Measurements from ENCODE around the gene SMIM28.

Gene SMIM28

GRCh38 chr6:138416206-138416605 is 38.5 kb downstream of the SMIM28 start:
- no peak for TF ChIP-seq CTCF (IDR thresholded peaks at IDR 0.05; ENCODE audit: poor library complexity, severe bottlenecking)
- Histone ChIP-seq H3K27ac (ENCODE audit: poor library complexity, severe bottlenecking) (no peak overlapping the region), H3K9me3 (ENCODE audit: severe bottlenecking) (no peaks in the 10 kb centered on the region), H3K27me3 (ENCODE audit: insufficient read depth, poor library complexity, severe bottlenecking) (no peaks in the 10 kb centered on the region), H3K36me3 (ENCODE audit: low read depth) (peaks cover 26% of the 10 kb centered on the region), H3K4me3 (ENCODE audit: severe bottlenecking) (no peak overlapping the region), H3K4me1 (ENCODE audit: insufficient read depth, poor library complexity, severe bottlenecking) (peaks cover 6% of the 10 kb centered on the region)
- DNase-seq (ENCODE audit: low spot score) (no peak), ATAC-seq (ENCODE audit: low read depth) (no peak)

GRCh38 chr6:138417493-138418117 is 39.9 kb downstream of the SMIM28 start:
- peaks cover 24% of the 10 kb centered on the region for H3K36me3 ChIP-seq (ENCODE audit: low read depth)
- no peak overlapping the region for H3K27ac ChIP-seq (ENCODE audit: poor library complexity, severe bottlenecking)
- H3K4me3 ChIP-seq (ENCODE audit: severe bottlenecking), result no peak overlapping the region
- ATAC-seq (ENCODE audit: low read depth) (no peak), DNase-seq (ENCODE audit: low spot score) (no peak)
- no peaks in the 10 kb centered on the region for H3K4me1 ChIP-seq (ENCODE audit: insufficient read depth, poor library complexity, severe bottlenecking)
- TF ChIP-seq CTCF (IDR thresholded peaks at IDR 0.05; ENCODE audit: poor library complexity, severe bottlenecking), result no peak
- H3K9me3 ChIP-seq (ENCODE audit: severe bottlenecking), result no peaks in the 10 kb centered on the region
- no peaks in the 10 kb centered on the region for H3K27me3 ChIP-seq (ENCODE audit: insufficient read depth, poor library complexity, severe bottlenecking)

GRCh38 chr6:138418118-138418742 is 40.5 kb downstream of the SMIM28 start:
- Histone ChIP-seq H3K27ac (ENCODE audit: poor library complexity, severe bottlenecking) (no peak overlapping the region), H3K4me3 (ENCODE audit: severe bottlenecking) (no peak overlapping the region), H3K27me3 (ENCODE audit: insufficient read depth, poor library complexity, severe bottlenecking) (no peaks in the 10 kb centered on the region), H3K36me3 (ENCODE audit: low read depth) (peaks cover 19% of the 10 kb centered on the region), H3K9me3 (ENCODE audit: severe bottlenecking) (no peaks in the 10 kb centered on the region), H3K4me1 (ENCODE audit: insufficient read depth, poor library complexity, severe bottlenecking) (no peaks in the 10 kb centered on the region)
- ATAC-seq (ENCODE audit: low read depth) (no peak), DNase-seq (ENCODE audit: low spot score) (no peak)
- TF ChIP-seq CTCF (IDR thresholded peaks at IDR 0.05; ENCODE audit: poor library complexity, severe bottlenecking), result no peak

- no peak for TF ChIP-seq CTCF (IDR thresholded peaks at IDR 0.05; ENCODE audit: poor library complexity, severe bottlenecking)
- Histone ChIP-seq H3K36me3 (ENCODE audit: low read depth) (peaks cover 12% of the 10 kb centered on the region; the same call in 1 of the 2 replicates), H3K4me1 (ENCODE audit: insufficient read depth, poor library complexity, severe bottlenecking) (no peaks in the 10 kb centered on the region), H3K9me3 (ENCODE audit: severe bottlenecking) (no peaks in the 10 kb centered on the region), H3K27ac (ENCODE audit: poor library complexity, severe bottlenecking) (no peak overlapping the region), H3K4me3 (ENCODE audit: severe bottlenecking) (no peak overlapping the region), H3K27me3 (ENCODE audit: insufficient read depth, poor library complexity, severe bottlenecking) (no peaks in the 10 kb centered on the region)
- DNase-seq (ENCODE audit: low spot score) (no peak), ATAC-seq (ENCODE audit: low read depth) (no peak)
Measured at GRCh38 chr6:138419766-138420165, 42.1 kb downstream of the SMIM28 start.

GRCh38 chr6:138420356-138420755 is 42.7 kb downstream of the SMIM28 start:
- Histone ChIP-seq H3K9me3 (ENCODE audit: severe bottlenecking) (no peaks in the 10 kb centered on the region), H3K27me3 (ENCODE audit: insufficient read depth, poor library complexity, severe bottlenecking) (no peaks in the 10 kb centered on the region), H3K36me3 (ENCODE audit: low read depth) (peaks cover 12% of the 10 kb centered on the region; the same call in 1 of the 2 replicates), H3K4me3 (ENCODE audit: severe bottlenecking) (no peak overlapping the region), H3K4me1 (ENCODE audit: insufficient read depth, poor library complexity, severe bottlenecking) (no peaks in the 10 kb centered on the region), H3K27ac (ENCODE audit: poor library complexity, severe bottlenecking) (no peak overlapping the region)
- ATAC-seq (ENCODE audit: low read depth), result no peak
- no peak for DNase-seq (ENCODE audit: low spot score)
- TF ChIP-seq CTCF (IDR thresholded peaks at IDR 0.05; ENCODE audit: poor library complexity, severe bottlenecking), result no peak
